ENCODE measurements around the gene KRTAP2-4.
"Not testable (repeated sequence)": the region's sequence is repeated elsewhere in the genome, so short reads cannot be mapped to it uniquely, and the experiment has no call there.

Gene KRTAP2-4

GRCh38 chr17:41098481-41098880 lies 32.8 kb upstream of the KRTAP2-4 start:
- H3K4me2 ChIP-seq = no peak overlapping the region

GRCh38 chr17:41098042-41098441 lies 32.4 kb upstream of the KRTAP2-4 start, which contains the start of gene KRTAP4-8:
TSS of gene KRTAP4-8 (minus strand) at chr17:41098142. CDS start at chr17:41098084, 58 bp downstream.
- peaks cover 9 to 11% (median 11%) of the 10 kb centered on the region in 10 experiments for H3K4me1 ChIP-seq
- H3K9ac ChIP-seq = no peak within 1 kb of the TSS
- H3K27ac ChIP-seq = no peak within 1 kb of the TSS
- no peaks in the 10 kb centered on the region for H3K36me3 ChIP-seq
- H4K20me1 ChIP-seq = no peaks in the 10 kb centered on the region
- H3K4me2 ChIP-seq = no peak within 1 kb of the TSS
- H3K4me3 ChIP-seq = no peak within 1 kb of the TSS
- peaks cover 13 to 17% (median 14%) of the 10 kb centered on the region in 11 experiments for H3K9me3 ChIP-seq (replicated peaks in 1 of 11)
- H3K27me3 ChIP-seq = no peaks in the 10 kb centered on the region
- TF ChIP-seq Cebpa-rat (IDR thresholded peaks at IDR 0.05) = no peak

More at GRCh38 chr17:41098481-41098880, 32.8 kb upstream of the KRTAP2-4 start:
- H3K9ac ChIP-seq = no peak overlapping the region
- H3K27me3 ChIP-seq = no peaks in the 10 kb centered on the region
- TF ChIP-seq Cebpa-rat (IDR thresholded peaks at IDR 0.05) = no peak
- no peak overlapping the region for H3K4me3 ChIP-seq
- H3K9me3 ChIP-seq (replicated peaks in 1 of 11) = peaks cover 8 to 13% (median 10%) of the 10 kb centered on the region in 11 experiments
- H3K27ac ChIP-seq = no peak overlapping the region
- H4K20me1 ChIP-seq = no peaks in the 10 kb centered on the region
- no peaks in the 10 kb centered on the region for H3K36me3 ChIP-seq
- H3K4me1 ChIP-seq = peaks cover 9 to 11% (median 11%) of the 10 kb centered on the region in 10 experiments

DNA sequence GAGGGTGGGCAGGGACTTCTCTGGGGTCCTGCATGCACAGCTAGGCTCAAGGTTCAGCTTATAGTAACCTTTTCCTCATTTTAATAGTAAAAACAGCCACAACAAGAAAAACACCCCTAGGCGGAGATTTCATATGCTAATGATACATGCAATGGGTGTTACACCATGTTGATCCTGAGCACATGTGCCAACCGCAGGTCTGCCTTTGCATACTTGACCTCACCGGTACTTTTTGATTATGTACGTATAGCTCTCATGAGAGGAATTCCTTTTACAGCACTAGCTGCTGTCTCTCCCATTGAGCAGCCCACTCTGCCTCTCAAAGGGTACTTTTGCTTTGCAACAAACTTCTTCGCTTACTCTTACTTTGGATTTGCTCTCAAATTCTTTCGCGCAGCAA lies 30.4 kb upstream of the KRTAP2-4 start:
- Histone ChIP-seq H3K27ac (no peak overlapping the region), H3K4me3 (no peak overlapping the region), H3K27me3 (no peaks in the 10 kb centered on the region), H3K9me3 (replicated peaks in 1 of 11) (peaks cover 19 to 35% (median 29%) of the 10 kb centered on the region in 11 experiments), H3K4me2 (no peak overlapping the region), H4K20me1 (no peaks in the 10 kb centered on the region), H3K9ac (no peak overlapping the region), H3K36me3 (no peaks in the 10 kb centered on the region), H3K4me1 (peaks cover 9 to 11% (median 11%) of the 10 kb centered on the region in 10 experiments)
- no peak for TF ChIP-seq Cebpa-rat (IDR thresholded peaks at IDR 0.05)

DNA sequence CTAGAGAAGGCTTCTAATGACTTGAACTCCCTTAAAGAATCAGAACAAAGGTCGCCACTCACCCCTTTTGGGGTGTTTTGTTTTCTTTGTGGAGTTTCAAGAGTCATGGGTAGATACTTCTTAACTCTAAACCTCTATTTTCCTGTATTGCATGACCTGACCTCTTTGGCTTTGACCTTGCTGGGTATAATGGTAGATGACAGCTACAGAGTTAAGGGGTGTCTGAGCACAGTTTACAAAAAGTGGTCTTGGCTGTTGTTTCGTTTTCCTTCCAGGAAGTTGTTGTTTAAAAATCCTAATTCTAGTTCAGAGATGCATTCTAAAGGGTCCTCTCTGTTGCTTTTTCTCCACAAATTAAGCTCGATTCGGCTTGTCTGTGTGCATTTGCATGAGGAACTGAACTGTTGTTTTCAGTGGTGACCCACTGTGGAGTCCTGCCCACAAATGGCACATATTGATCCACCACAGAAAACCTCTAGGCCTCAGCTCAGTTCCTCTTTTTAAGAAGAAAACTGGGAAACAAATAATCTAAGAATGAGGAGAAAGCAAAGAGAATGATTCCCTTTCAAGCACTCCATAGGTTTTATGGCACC lies 23.2 kb upstream of the KRTAP2-4 start:
- not testable (repeated sequence) for H3K27me3 ChIP-seq, H3K36me3 ChIP-seq, H3K4me2 ChIP-seq, H3K4me3 ChIP-seq, H3K27ac ChIP-seq, H3K4me1 ChIP-seq, H3K9ac ChIP-seq, H4K20me1 ChIP-seq
- H3K9me3 ChIP-seq (replicated peaks in 1 of 11) = peaks cover 14 to 29% (median 24%) of the 10 kb centered on the region in 11 experiments

DNA sequence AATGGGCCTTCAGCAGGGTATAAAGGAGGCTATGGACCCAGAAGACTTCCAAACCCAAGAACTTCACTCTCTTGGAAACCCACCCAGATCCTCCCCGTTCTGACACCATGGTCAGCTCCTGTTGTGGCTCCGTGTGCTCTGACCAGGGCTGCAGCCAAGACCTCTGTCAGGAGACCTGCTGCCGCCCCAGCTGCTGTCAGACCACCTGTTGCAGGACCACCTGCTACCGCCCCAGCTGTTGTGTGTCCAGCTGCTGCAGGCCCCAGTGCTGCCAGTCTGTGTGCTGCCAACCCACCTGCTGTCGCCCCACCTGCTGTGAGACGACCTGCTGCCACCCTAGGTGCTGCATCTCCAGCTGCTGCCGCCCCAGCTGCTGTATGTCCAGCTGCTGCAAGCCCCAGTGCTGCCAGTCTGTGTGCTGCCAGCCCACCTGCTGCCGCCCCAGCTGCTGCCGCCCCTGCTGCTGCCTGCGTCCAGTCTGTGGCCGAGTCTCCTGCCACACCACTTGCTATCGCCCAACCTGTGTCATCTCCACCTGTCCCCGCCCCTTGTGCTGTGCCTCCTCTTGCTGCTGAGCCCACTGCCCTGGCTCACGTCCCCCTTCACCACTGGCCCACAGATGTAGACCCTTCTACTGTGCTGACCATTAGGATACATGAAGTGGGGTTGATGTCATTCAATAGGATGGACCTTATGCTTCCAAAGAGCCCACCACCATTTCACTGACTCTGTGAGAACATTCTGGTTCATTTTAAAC lies 18.6 kb upstream of the KRTAP2-4 start, which contains the start of gene KRTAP4-7:
TSS of gene KRTAP4-7 (plus strand) at position 51 of the 757 bp plus-strand sequence. CDS start at position 108, 57 bp downstream.
- H3K4me2 ChIP-seq; H3K36me3 ChIP-seq; H3K9me3 ChIP-seq (replicated peaks in 1 of 11); H3K27ac ChIP-seq; H4K20me1 ChIP-seq; H3K27me3 ChIP-seq; H3K9ac ChIP-seq; H3K4me3 ChIP-seq; H3K4me1 ChIP-seq: not testable (repeated sequence)

DNA sequence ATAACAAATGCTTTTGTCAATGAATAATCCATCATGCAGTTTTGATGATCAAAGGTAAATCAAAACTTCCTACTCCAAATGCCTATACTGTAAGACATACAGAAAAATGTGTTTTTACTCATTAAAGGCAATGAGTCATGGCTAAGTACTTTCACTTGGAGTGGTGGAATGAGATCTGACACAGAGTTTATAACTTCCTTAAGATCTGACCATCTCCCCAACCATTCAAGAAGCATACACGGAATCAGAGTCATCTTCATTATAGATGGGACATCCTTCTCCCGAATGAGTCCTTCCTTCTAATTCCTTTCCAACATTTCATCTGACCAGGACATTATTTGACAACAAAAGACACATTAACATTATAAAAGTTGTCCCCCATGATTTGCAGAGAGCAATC lies 17.7 kb upstream of the KRTAP2-4 start:
- not testable (repeated sequence) for H3K36me3 ChIP-seq; H3K27ac ChIP-seq; H4K20me1 ChIP-seq; H3K4me3 ChIP-seq; H3K4me2 ChIP-seq; H3K27me3 ChIP-seq; H3K9me3 ChIP-seq (replicated peaks in 1 of 11); H3K9ac ChIP-seq; H3K4me1 ChIP-seq

GRCh38 chr17:41082626-41083025 lies 16.9 kb upstream of the KRTAP2-4 start:
- H4K20me1 ChIP-seq = no peaks in the 10 kb centered on the region
- no peak overlapping the region for H3K4me3 ChIP-seq
- H3K27me3 ChIP-seq = no peaks in the 10 kb centered on the region
- H3K36me3 ChIP-seq = no peaks in the 10 kb centered on the region
- no peak overlapping the region for H3K27ac ChIP-seq
- no peaks in the 10 kb centered on the region for H3K9me3 ChIP-seq (replicated peaks in 1 of 11)
- no peaks in the 10 kb centered on the region for H3K4me1 ChIP-seq
- TF ChIP-seq Cebpa-rat (IDR thresholded peaks at IDR 0.05) = no peak
- H3K4me2 ChIP-seq = no peak overlapping the region
- no peak overlapping the region for H3K9ac ChIP-seq

GRCh38 chr17:41076788-41077187 lies 11.1 kb upstream of the KRTAP2-4 start:
- no peaks in the 10 kb centered on the region for H3K27me3 ChIP-seq
- TF ChIP-seq Cebpa-rat (IDR thresholded peaks at IDR 0.05) = no peak
- H3K36me3 ChIP-seq = no peaks in the 10 kb centered on the region
- no peaks in the 10 kb centered on the region for H4K20me1 ChIP-seq
- no peak overlapping the region for H3K9ac ChIP-seq
- H3K4me3 ChIP-seq = no peak overlapping the region
- no peak overlapping the region for H3K4me2 ChIP-seq
- no peaks in the 10 kb centered on the region for H3K4me1 ChIP-seq
- peaks cover 0 to 10% (median 0%) of the 10 kb centered on the region in 11 experiments; a peak in 2 of 22 replicates for H3K9me3 ChIP-seq (replicated peaks in 1 of 11)
- H3K27ac ChIP-seq = no peak overlapping the region

DNA sequence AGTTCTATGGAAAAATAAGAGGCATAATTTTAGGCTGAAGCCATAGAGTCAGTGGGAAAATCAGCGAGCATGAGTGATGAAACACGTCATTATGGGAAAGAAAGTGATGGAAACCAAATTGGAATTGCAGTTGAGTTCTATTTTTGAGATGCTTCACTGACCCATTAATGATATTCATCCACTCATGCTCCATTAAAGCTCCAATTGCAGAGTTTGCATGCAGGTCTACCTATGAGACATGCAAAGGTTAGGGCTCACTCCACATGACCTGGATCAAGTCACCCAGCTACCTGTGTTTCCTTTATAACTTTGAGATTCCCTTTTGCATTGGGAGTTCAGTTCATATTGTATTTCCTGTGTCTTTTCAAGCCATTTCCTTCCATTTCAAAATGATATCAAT lies 8.0 kb upstream of the KRTAP2-4 start:
- TF ChIP-seq Cebpa-rat (IDR thresholded peaks at IDR 0.05) = no peak
- Histone ChIP-seq H3K27ac (no peak overlapping the region), H3K4me1 (no peaks in the 10 kb centered on the region), H3K4me3 (no peak overlapping the region), H4K20me1 (no peaks in the 10 kb centered on the region), H3K9me3 (replicated peaks in 1 of 11) (peaks cover 0 to 10% (median 0%) of the 10 kb centered on the region in 11 experiments; a peak in 2 of 22 replicates), H3K27me3 (no peaks in the 10 kb centered on the region), H3K4me2 (no peak overlapping the region), H3K36me3 (no peaks in the 10 kb centered on the region), H3K9ac (no peak overlapping the region)
